ENCODE data around the gene TRPC4. TPM values are rescaled to one million over a fixed set of nuclear protein-coding genes. Genes with fewer than 3 reads are reported as not detected.

The TRPC4 gene
- total and polyA plus RNA-seq, 12 donors: 0.26 to 3.9 (median 1.0) TPM; not detected in 1

DNA sequence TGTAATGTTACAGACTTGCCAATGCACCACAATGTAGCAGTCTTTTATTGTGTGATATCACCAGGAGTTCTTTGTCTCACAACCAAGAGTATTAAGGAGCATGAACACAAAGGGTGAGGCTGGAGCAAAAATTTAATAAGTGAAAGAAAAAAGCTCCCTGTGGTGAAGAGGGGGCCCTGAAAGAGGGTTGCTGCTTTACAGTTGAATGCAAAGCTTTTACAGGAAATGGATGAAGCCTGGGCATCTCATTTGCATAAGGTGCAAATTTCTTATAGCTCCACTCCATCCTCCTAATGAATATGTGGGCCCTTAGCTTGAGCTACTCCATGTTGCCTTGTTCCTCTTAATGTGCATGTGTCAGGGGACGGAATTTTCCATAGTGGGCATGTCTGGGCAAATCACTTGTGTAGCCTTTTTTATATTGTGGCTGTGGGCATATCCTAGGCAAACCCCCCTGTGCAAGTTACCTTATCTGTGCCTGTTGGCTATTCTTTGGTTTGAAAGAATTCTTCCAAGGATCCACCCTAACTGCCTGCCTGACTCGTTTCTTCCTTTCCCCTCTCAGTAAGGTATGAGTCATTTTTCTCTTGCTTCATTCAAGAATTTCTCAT, 45.3 kb upstream of the TRPC4 start:
- peaks cover 0 to 30% (median 7%) of the 10 kb centered on the region in 11 donors for H3K9me3 ChIP-seq
- 30 to 73% methylated on average over 2 of the region's 2 CpGs for WGBS, 2 donors
- TF ChIP-seq, protein P1, sequence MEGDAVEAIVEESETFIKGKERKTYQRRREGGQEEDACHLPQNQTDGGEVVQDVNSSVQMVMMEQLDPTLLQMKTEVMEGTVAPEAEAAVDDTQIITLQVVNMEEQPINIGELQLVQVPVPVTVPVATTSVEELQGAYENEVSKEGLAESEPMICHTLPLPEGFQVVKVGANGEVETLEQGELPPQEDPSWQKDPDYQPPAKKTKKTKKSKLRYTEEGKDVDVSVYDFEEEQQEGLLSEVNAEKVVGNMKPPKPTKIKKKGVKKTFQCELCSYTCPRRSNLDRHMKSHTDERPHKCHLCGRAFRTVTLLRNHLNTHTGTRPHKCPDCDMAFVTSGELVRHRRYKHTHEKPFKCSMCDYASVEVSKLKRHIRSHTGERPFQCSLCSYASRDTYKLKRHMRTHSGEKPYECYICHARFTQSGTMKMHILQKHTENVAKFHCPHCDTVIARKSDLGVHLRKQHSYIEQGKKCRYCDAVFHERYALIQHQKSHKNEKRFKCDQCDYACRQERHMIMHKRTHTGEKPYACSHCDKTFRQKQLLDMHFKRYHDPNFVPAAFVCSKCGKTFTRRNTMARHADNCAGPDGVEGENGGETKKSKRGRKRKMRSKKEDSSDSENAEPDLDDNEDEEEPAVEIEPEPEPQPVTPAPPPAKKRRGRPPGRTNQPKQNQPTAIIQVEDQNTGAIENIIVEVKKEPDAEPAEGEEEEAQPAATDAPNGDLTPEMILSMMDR (IDR thresholded peaks at IDR 0.05): no peak
- DNase-seq (no peak), ATAC-seq (no peak)
- H3K4me1 ChIP-seq: peaks cover 0 to 17% (median 0%) of the 10 kb centered on the region in 9 donors
- no peak overlapping the region for H3K4me3 ChIP-seq
- intact Hi-C loops (cut with DNase I): no loop called here
- no peak overlapping the region for H3K27ac ChIP-seq
- H3K27me3 ChIP-seq: no peaks in the 10 kb centered on the region
- no peaks in the 10 kb centered on the region for H3K36me3 ChIP-seq

DNA sequence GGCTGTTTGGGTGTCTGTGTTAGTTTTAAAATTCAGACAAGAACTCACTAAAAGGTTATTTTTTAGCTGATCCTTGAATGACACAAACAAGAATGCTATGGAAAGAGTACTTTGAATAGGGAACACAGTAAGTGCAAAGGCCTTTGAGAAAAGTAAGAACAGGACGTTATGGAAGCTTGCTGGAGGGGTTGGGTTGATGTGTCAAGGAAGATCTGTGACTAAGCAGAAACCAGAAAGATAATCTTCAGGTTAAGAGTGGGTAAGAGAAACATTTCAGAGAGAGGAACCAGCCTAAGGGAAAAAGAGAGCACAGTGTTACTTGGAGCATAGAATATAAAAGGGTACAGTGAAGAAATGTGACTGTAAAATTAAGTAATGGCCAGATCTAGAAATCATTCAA, 41.2 kb upstream of the TRPC4 start:
- intact Hi-C loops (cut with DNase I): no loop called here
- no peak overlapping the region for H3K4me3 ChIP-seq
- TF ChIP-seq, protein P1 (IDR thresholded peaks at IDR 0.05): no peak
- DNase-seq (no peak), ATAC-seq (no peak)
- no peaks in the 10 kb centered on the region for H3K36me3 ChIP-seq
- H3K4me1 ChIP-seq: no peaks in the 10 kb centered on the region
- peaks cover 0 to 21% (median 7%) of the 10 kb centered on the region in 11 donors for H3K9me3 ChIP-seq
- H3K27ac ChIP-seq: no peak overlapping the region
- WGBS, 2 donors: 35 to 39% methylated on average over 1 of the region's 1 CpG
- H3K27me3 ChIP-seq: no peaks in the 10 kb centered on the region

DNA sequence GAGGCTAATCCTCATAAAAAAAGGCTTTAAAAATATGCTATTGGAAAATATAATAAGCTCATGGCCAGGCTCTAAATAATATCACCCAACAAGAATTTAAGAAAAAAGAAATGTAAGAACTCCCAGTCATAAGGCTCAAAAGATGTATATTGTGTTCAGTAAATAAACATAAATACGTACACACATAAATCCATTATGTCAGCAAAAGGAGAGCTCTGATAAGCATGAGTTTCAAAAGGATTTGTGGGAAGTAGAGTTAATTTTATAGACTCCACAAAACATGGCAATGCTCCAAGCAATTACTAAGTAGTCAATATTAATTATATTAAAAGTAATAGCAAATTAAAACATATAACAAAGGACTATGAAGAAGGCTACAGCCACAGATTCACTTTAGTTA, 37.3 kb upstream of the TRPC4 start:
- TF ChIP-seq, protein P1 (IDR thresholded peaks at IDR 0.05): no peak
- intact Hi-C loops (cut with DNase I): no loop called here
- peaks cover 0 to 6% (median 0%) of the 10 kb centered on the region in 11 donors for H3K9me3 ChIP-seq
- H3K4me1 ChIP-seq: no peaks in the 10 kb centered on the region
- ATAC-seq: no peak
- H3K27ac ChIP-seq: no peak overlapping the region
- H3K36me3 ChIP-seq: no peaks in the 10 kb centered on the region
- WGBS, 2 donors: 77 to 90% methylated on average over 1 of the region's 1 CpG
- no peak for DNase-seq
- no peaks in the 10 kb centered on the region for H3K27me3 ChIP-seq
- H3K4me3 ChIP-seq: no peak overlapping the region

DNA sequence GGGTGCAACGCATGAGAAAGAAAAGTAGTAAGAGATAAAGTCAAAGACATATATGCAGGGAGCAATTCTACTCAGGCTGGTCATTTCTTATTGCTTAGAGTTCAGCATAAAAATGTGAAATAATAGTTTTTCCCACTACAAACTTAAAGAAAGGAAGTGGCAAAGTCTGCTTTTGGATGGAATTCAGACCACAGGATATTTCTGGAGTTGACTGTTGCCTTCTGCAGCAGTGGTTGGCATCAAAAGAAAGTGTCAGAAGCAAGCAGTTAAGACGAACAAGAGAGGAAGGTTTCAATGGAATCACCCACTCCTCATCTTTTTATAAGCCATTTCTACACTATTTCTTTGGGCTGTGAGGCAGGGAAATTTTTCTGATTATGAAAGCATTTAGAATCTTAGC, 36.2 kb upstream of the TRPC4 start:
- no peaks in the 10 kb centered on the region for H3K4me1 ChIP-seq
- H3K4me3 ChIP-seq: no peak overlapping the region
- no peaks in the 10 kb centered on the region for H3K27me3 ChIP-seq
- H3K36me3 ChIP-seq: no peaks in the 10 kb centered on the region
- no peak for DNase-seq
- peaks cover 0 to 15% (median 0%) of the 10 kb centered on the region in 11 donors for H3K9me3 ChIP-seq
- no peak overlapping the region for H3K27ac ChIP-seq
- 65 to 80% methylated on average over 2 of the region's 2 CpGs for WGBS, 2 donors
- no peak for ATAC-seq
- intact Hi-C loops (cut with DNase I): no loop called here
- TF ChIP-seq, protein P1 (IDR thresholded peaks at IDR 0.05): no peak
